CD4-positive, alpha-beta T cell treated with Interleukin-6 at 100 ng/mL for 8 hours (primary cell): ENCODE data around the gene GABRP.
"Not testable (repeated sequence)": the region's sequence is repeated elsewhere in the genome, so short reads cannot be mapped to it uniquely, and the experiment has no call there.

ENCODE experiments used
- DNase-seq: peaks from one replicate; pipeline ENCODE4 v3.0.0-alpha.2; 2020; ENCODE audit warnings: mixed read lengths, low spot score

Gene GABRP

GRCh38 chr5:170792878-170793277 lies 9.4 kb downstream of the GABRP start:
- DNase-seq, result no peak

- no peak for DNase-seq
Observed at GRCh38 chr5:170795154-170795553, 11.6 kb downstream of the GABRP start.

GRCh38 chr5:170805666-170806065 lies 22.1 kb downstream of the GABRP start:
- DNase-seq, result no peak

- DNase-seq, result no peak
Observed at GRCh38 chr5:170809551-170809950, 26.0 kb downstream of the GABRP start.

GRCh38 chr5:170811719-170812118 lies 28.2 kb downstream of the GABRP start:
- no peak for DNase-seq

- DNase-seq, result no peak
Observed at GRCh38 chr5:170813231-170813630, 29.7 kb downstream of the GABRP start.

- no peak for DNase-seq
Observed at GRCh38 chr5:170817195-170817594, 33.7 kb downstream of the GABRP start.

GRCh38 chr5:170818232-170818631 lies 34.7 kb downstream of the GABRP start:
- DNase-seq, result no peak

- no peak for DNase-seq
Observed at GRCh38 chr5:170819824-170820223, 36.3 kb downstream of the GABRP start.

- DNase-seq, result no peak
Observed at GRCh38 chr5:170821257-170821800, 37.8 kb downstream of the GABRP start.

- DNase-seq, result no peak
Observed at GRCh38 chr5:170826117-170826516, 42.6 kb downstream of the GABRP start.

- DNase-seq, result no peak
Observed at GRCh38 chr5:170832241-170832640, 48.7 kb downstream of the GABRP start.

GRCh38 chr5:170833981-170834380 lies 50.5 kb downstream of the GABRP start:
- not testable (repeated sequence) for DNase-seq

- no peak for DNase-seq
Observed at GRCh38 chr5:170836226-170836625, 52.7 kb downstream of the GABRP start.

- DNase-seq, result no peak
Observed at GRCh38 chr5:170843870-170844269, 60.3 kb downstream of the GABRP start.

- DNase-seq, result no peak
Observed at GRCh38 chr5:170844651-170845050, 61.1 kb downstream of the GABRP start.

- no peak for DNase-seq
Observed at GRCh38 chr5:170846416-170846815, 62.9 kb downstream of the GABRP start.

GRCh38 chr5:170846846-170847245 lies 63.3 kb downstream of the GABRP start:
- no peak for DNase-seq

GRCh38 chr5:170848033-170848432 lies 64.5 kb downstream of the GABRP start:
- no peak for DNase-seq

GRCh38 chr5:170849374-170849773 lies 65.8 kb downstream of the GABRP start:
- no peak for DNase-seq

GRCh38 chr5:170854566-170854965 lies 71.0 kb downstream of the GABRP start:
- DNase-seq, result no peak

GRCh38 chr5:170857066-170857465 lies 73.5 kb downstream of the GABRP start:
- no peak for DNase-seq

GRCh38 chr5:170860415-170860814 lies 76.9 kb downstream of the GABRP start:
- no peak for DNase-seq

GRCh38 chr5:170860818-170861666 lies 77.5 kb downstream of the GABRP start:
- DNase-seq, result no peak
